Gastrocnemius medialis (tissue), 4 donors: ENCODE results near the gene TMEM131L. TPM values are rescaled to one million over a fixed set of nuclear protein-coding genes. Genes with fewer than 3 reads are reported as not detected.

ENCODE experiments used
- ATAC-seq, 2 donors: fragments of 150-250 bp; one replicate each; pipeline ENCODE4 v1.9.1; 2016
- DNase-seq, 2 donors: peaks; one replicate each; pipeline ENCODE4 v3.0.0-alpha.2; 2019
- H3K27ac ChIP-seq, 4 donors: fragments of 200-600 bp; sonication (generic); 1 replicate in 1 of 4; 2 replicates in 3 of 4; pipeline ENCODE4 v1.5.1; 2016 to 2018; ENCODE audit warnings: mild to moderate bottlenecking in 2 of 4, moderate library complexity in 1 of 4
- H3K27me3 ChIP-seq, 3 donors: fragments of 200-600 bp; sonication (generic) in 2 of 3; 1 replicate in 1 of 3; 2 replicates in 2 of 3; pipeline versions ENCODE4 v1.5.1 to v1.6.0; 2016 to 2019; ENCODE audit warnings: mild to moderate bottlenecking in 1 of 3, moderate library complexity in 1 of 3
- H3K36me3 ChIP-seq, 2 donors: fragments of 200-600 bp; sonication (generic) in 1 of 2; one replicate each; pipeline ENCODE4 v1.5.1; 2017 to 2018
- H3K4me1 ChIP-seq, 2 donors: fragments of 200-600 bp; sonication (generic) in 1 of 2; one replicate each; pipeline ENCODE4 v1.5.1; 2016 to 2017; ENCODE audit warnings: mild to moderate bottlenecking in 2 of 2
- H3K4me3 ChIP-seq, 4 donors: fragments of 200-600 bp; sonication (generic) in 3 of 4; 1 replicate in 1 of 4; 2 replicates in 3 of 4; pipeline ENCODE4 v1.5.1; 2016 to 2019; ENCODE audit warnings: mild to moderate bottlenecking in 2 of 4
- H3K9me3 ChIP-seq, 3 donors: fragments of 200-600 bp; sonication (generic) in 2 of 3; 1 replicate in 1 of 3; 2 replicates in 2 of 3; pipeline ENCODE4 v1.5.1; 2016 to 2019
- POLR2A ChIP-seq, 2 donors: fragments of 450-650 bp; IDR thresholded peaks; one replicate each; pipeline ENCODE4 v1.6.1; 2017; ENCODE audit warnings: antibody characterized with exemption in 2 of 2, mild to moderate bottlenecking in 2 of 2, moderate library complexity in 2 of 2
- in situ Hi-C, 4 donors: fragments of 200-750 bp; cut with MboI; loops; one replicate each; pipeline versions ENCODE4 v1.15.0 to v1.8.0; 2017; ENCODE audit warnings: low sequenced_read_pairs in 4 of 4
- intact Hi-C: fragments of 100-400 bp; cut with DNase I; formaldehyde crosslinking; loops from one replicate; pipeline ENCODE4 v1.15.1; 2023; ENCODE audit warnings: low total_unique reads
- total RNA-seq, 4 donors: library from RNA; depleted of rRNA; stranded (reverse); fragments of >200 nt; gene quantifications; one replicate each; pipeline versions ENCODE4 v1.1.0 to v1.2.3, GENCODE V29; 2016
- TF ChIP-seq, protein P1 (sequence below), 5 experiments: fragments of 450-650 bp in 3 of 5; fragments of 200-600 bp in 2 of 5; sonication (generic) in 2 of 5; IDR thresholded peaks in 4 of 5; conservative IDR thresholded peaks in 1 of 5; 1 replicate in 4 of 5; 2 replicates in 1 of 5; pipeline ENCODE4 v1.5.1; 2016 to 2019; ENCODE audit warnings: antibody characterized with exemption in 5 of 5, mild to moderate bottlenecking in 3 of 5, moderate library complexity in 3 of 5

Gene TMEM131L
- total RNA-seq, 4 donors from 2014 or later, result 4.6 to 21.4 (median 9.5) TPM

- TF ChIP-seq, protein P1, sequence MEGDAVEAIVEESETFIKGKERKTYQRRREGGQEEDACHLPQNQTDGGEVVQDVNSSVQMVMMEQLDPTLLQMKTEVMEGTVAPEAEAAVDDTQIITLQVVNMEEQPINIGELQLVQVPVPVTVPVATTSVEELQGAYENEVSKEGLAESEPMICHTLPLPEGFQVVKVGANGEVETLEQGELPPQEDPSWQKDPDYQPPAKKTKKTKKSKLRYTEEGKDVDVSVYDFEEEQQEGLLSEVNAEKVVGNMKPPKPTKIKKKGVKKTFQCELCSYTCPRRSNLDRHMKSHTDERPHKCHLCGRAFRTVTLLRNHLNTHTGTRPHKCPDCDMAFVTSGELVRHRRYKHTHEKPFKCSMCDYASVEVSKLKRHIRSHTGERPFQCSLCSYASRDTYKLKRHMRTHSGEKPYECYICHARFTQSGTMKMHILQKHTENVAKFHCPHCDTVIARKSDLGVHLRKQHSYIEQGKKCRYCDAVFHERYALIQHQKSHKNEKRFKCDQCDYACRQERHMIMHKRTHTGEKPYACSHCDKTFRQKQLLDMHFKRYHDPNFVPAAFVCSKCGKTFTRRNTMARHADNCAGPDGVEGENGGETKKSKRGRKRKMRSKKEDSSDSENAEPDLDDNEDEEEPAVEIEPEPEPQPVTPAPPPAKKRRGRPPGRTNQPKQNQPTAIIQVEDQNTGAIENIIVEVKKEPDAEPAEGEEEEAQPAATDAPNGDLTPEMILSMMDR (IDR thresholded peaks at IDR 0.05 in 4 of 5, conservative IDR thresholded peaks at IDR 0.05 in 1 of 5), result no peak
- TF ChIP-seq POLR2A (IDR thresholded peaks at IDR 0.05), result no peak
- DNase-seq (no peak), ATAC-seq (no peak)
- intact Hi-C loops, result no loop called here
- Histone ChIP-seq H3K27ac (no peak overlapping the region), H3K36me3 (peaks cover 6 to 92% of the 10 kb centered on the region in 2 donors), H3K4me3 (no peak overlapping the region), H3K27me3 (no peaks in the 10 kb centered on the region), H3K4me1 (no peaks in the 10 kb centered on the region), H3K9me3 (no peaks in the 10 kb centered on the region)
- in situ Hi-C loops, result loop anchor here in 1 of 4 donors (25.0 kb wide), 1 partner anchor 492 kb away; no protein-coding TSS in a partner anchor
Measured at GRCh38 chr4:153629776-153630175, 163.6 kb downstream of the TMEM131L start.

GRCh38 chr4:153634738-153635353 is 168.7 kb downstream of the TMEM131L start:
- H3K27ac ChIP-seq, result no peak overlapping the region
- no peak for ATAC-seq
- no peaks in the 10 kb centered on the region for H3K27me3 ChIP-seq
- in situ Hi-C loops (loop anchor here in 2 of 4 donors (5.0 to 25.0 kb wide), 3 partner anchors 107 to 498 kb away; no protein-coding TSS in a partner anchor), intact Hi-C loops (loop anchor here (5.0 kb wide), 1 partner anchor 117 kb away; no protein-coding TSS in a partner anchor)
- H3K4me1 ChIP-seq, result no peaks in the 10 kb centered on the region
- no peaks in the 10 kb centered on the region for H3K9me3 ChIP-seq
- no peak overlapping the region for H3K4me3 ChIP-seq
- TF ChIP-seq POLR2A (IDR thresholded peaks at IDR 0.05), result no peak
- TF ChIP-seq, protein P1 (IDR thresholded peaks at IDR 0.05 in 4 of 5, conservative IDR thresholded peaks at IDR 0.05 in 1 of 5), result peak; percentile 37 to 58 (median 48)
- DNase-seq, result no peak
- H3K36me3 ChIP-seq, result peaks cover 2 to 69% of the 10 kb centered on the region in 2 donors

DNA sequence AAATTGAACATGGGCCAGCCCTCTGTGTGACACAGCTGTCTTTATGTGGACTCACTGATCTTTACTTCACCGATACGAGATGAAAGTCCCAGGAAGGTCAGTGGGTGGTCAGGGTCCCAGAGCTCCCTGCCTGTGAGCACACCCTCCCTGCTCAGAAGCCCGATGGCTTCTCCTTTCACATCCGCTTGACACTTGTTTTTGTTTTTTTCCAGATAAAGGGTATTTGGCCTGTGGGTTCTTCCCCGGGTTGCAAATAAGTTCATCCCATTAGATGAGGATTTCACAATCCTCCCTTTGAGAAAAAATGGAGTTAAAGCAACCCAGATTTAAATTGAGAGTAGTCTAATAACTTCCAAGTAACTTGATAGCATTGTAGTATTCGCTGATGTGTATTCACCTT is 169.7 kb downstream of the TMEM131L start:
- DNase-seq, result no peak
- Histone ChIP-seq H3K4me1 (no peaks in the 10 kb centered on the region), H3K36me3 (peaks cover 0 to 59% of the 10 kb centered on the region in 2 donors), H3K9me3 (no peaks in the 10 kb centered on the region), H3K27ac (no peak overlapping the region), H3K4me3 (no peak overlapping the region), H3K27me3 (no peaks in the 10 kb centered on the region)
- intact Hi-C loops, result loop anchor here (5.0 kb wide), 1 partner anchor 116 kb away; no protein-coding TSS in a partner anchor
- TF ChIP-seq, protein P1 (IDR thresholded peaks at IDR 0.05 in 4 of 5, conservative IDR thresholded peaks at IDR 0.05 in 1 of 5), result no peak
- TF ChIP-seq POLR2A (IDR thresholded peaks at IDR 0.05), result no peak
- no peak for ATAC-seq
- in situ Hi-C loops, result loop anchor here in 2 of 4 donors (5.0 to 25.0 kb wide), 3 partner anchors 106 to 499 kb away; no protein-coding TSS in a partner anchor

GRCh38 chr4:153637201-153637600 is 171.0 kb downstream of the TMEM131L start:
- H3K4me3 ChIP-seq, result no peak overlapping the region
- no peaks in the 10 kb centered on the region for H3K27me3 ChIP-seq
- H3K9me3 ChIP-seq, result no peaks in the 10 kb centered on the region
- no peak for ATAC-seq
- no peak overlapping the region for H3K27ac ChIP-seq
- DNase-seq, result no peak
- TF ChIP-seq, protein P1 (IDR thresholded peaks at IDR 0.05 in 4 of 5, conservative IDR thresholded peaks at IDR 0.05 in 1 of 5), result no peak
- TF ChIP-seq POLR2A (IDR thresholded peaks at IDR 0.05), result no peak
- intact Hi-C loops (loop anchor here (5.0 kb wide), 1 partner anchor 115 kb away; no protein-coding TSS in a partner anchor), in situ Hi-C loops (loop anchor here in 2 of 4 donors (5.0 to 25.0 kb wide), 3 partner anchors 105 to 500 kb away; no protein-coding TSS in a partner anchor)
- peaks cover 0 to 49% of the 10 kb centered on the region in 2 donors for H3K36me3 ChIP-seq
- H3K4me1 ChIP-seq, result no peaks in the 10 kb centered on the region
